ENCODE data around the gene ZNF771. TPM values are rescaled to one million over a fixed set of nuclear protein-coding genes. Genes with fewer than 3 reads are reported as not detected.

The ZNF771 gene
- total and polyA plus RNA-seq, 2 donors (not counting 3 experiments of a cell fraction or from before 2014, with no cell fraction given): 11.7 to 16.8 TPM

GRCh38 chr16:30397776-30398660 lies 9.4 kb upstream of the ZNF771 start:
- no peaks in the 10 kb centered on the region for H4K20me1 ChIP-seq (replicated peaks; ENCODE audit: control insufficient read depth, extremely low read depth, insufficient read depth, low read length)
- no peaks in the 10 kb centered on the region for H3K9me3 ChIP-seq (replicated peaks; ENCODE audit: control insufficient read depth, insufficient read depth, low read length)
- peaks cover 9% of the 10 kb centered on the region for H3K79me2 ChIP-seq (ENCODE audit: control insufficient read depth, insufficient read depth, low read length)
- no peak overlapping the region for H3K27ac ChIP-seq (ENCODE audit: insufficient read depth, low read depth, low read length)
- H3K4me3 ChIP-seq (replicated peaks in 1 of 3; ENCODE audit: insufficient read depth in 1 of 3, low read depth in 1 of 3, low read length in 3 of 3): no peak overlapping the region
- intact Hi-C loops (cut with micrococcal nuclease) (no loop called here), dilution Hi-C loops (cut with MboI; ENCODE audit: extremely low pct_ligation_motif_present, low sequenced_read_pairs) (no loop called here)
- H3K4me2 ChIP-seq (ENCODE audit: insufficient read depth, low read length): no peak overlapping the region
- ChIA-PET CTCF (no interaction called here), POLR2A (interaction anchor here (0.6 kb wide), 1 partner anchor 41 kb away, joined by 3 read pairs; no protein-coding TSS in a partner anchor)
- H3K27me3 ChIP-seq (ENCODE audit: control insufficient read depth in 2 of 2, insufficient read depth in 2 of 2, low read length in 2 of 2): no peaks in the 10 kb centered on the region
- H3K9ac ChIP-seq (replicated peaks; ENCODE audit: extremely low read depth, insufficient read depth, low read length): no peak overlapping the region
- no peak for FAIRE-seq
- BruUV-seq (replicated peaks): no TSS peak
- DNase-seq (ENCODE audit: low read depth, low spot score): no peak
- no peaks in the 10 kb centered on the region for H3K9me1 ChIP-seq (replicated peaks; ENCODE audit: control insufficient read depth, extremely low read depth, insufficient read depth, low read length)
- H2AFZ ChIP-seq (ENCODE audit: low read depth, low read length): no peak overlapping the region
- peaks cover 21% of the 10 kb centered on the region for H3K4me1 ChIP-seq (ENCODE audit: control insufficient read depth, extremely low read depth, insufficient read depth, low read length)
- peaks cover 0 to 19% of the 10 kb centered on the region in 2 experiments for H3K36me3 ChIP-seq (ENCODE audit: control insufficient read depth in 2 of 2, extremely low read depth in 1 of 2, insufficient read depth in 2 of 2, low read length in 2 of 2)
- no peak for TF ChIP-seq MYC (IDR thresholded peaks at IDR 0.05; ENCODE audit: low read depth, low read length)
- no peak for TF ChIP-seq EZH2 (IDR thresholded peaks at IDR 0.05; ENCODE audit: borderline replicate concordance, low read depth, low read length, severe bottlenecking)
- TF ChIP-seq FOS (IDR thresholded peaks at IDR 0.05; ENCODE audit: borderline replicate concordance, insufficient read depth, low read length): no peak
- TF ChIP-seq GATA2 (IDR thresholded peaks at IDR 0.05; ENCODE audit: insufficient read depth, insufficient read length, low read depth, low read length): no peak
- no peak for TF ChIP-seq JUN (IDR thresholded peaks at IDR 0.05; ENCODE audit: borderline replicate concordance, insufficient read depth, insufficient read length, low read depth)
- TF ChIP-seq MAX (IDR thresholded peaks at IDR 0.05; ENCODE audit: insufficient read depth, insufficient read length): no peak

All from endothelial cell of umbilical vein (primary cell).